Activated effector memory CD4-positive, alpha-beta T cell treated with Interleukin-2 at 50 U/mL for 16 hours (primary cell): ENCODE measurements around the gene PCDHB11.
"Not testable (repeated sequence)": the region's sequence is repeated elsewhere in the genome, so short reads cannot be mapped to it uniquely, and the experiment has no call there.

Experiments used
- DNase-seq: peaks from one replicate; pipeline ENCODE4 v3.0.0-alpha.2; 2020

The PCDHB11 gene

GRCh38 chr5:141199359-141200235 is at the start of gene PCDHB11:
TSS of gene PCDHB11 (plus strand) at chr5:141199627. CDS start at chr5:141199775, 148 bp downstream.
- DNase-seq: no peak

DNA sequence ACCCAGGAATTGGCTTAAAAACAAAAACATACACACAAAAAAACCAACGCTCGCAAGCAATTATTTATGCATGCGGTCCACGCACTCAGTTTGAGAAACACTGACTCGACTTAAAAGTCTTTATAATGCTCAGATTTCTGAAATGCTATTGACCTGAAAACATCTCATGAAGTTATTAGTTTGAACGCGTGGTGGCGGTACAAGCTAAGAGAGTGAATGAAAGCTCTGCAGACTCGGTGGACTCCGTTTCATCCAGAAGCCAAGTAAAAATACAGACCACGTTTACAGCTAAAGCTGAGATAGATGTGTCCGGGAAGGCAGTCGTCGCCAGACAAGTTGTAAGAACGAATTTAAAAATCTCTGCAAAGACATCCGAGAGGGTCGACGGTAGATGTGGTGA is 49.6 kb upstream of the PCDHB11 start, which contains the start of gene PCDHB6:
Gene PCDHB6, plus strand, starts transcription at position 246 of the 400 bp plus-strand sequence. CDS start 201 bp downstream, outside the sequence.
- DNase-seq: no peak

DNA sequence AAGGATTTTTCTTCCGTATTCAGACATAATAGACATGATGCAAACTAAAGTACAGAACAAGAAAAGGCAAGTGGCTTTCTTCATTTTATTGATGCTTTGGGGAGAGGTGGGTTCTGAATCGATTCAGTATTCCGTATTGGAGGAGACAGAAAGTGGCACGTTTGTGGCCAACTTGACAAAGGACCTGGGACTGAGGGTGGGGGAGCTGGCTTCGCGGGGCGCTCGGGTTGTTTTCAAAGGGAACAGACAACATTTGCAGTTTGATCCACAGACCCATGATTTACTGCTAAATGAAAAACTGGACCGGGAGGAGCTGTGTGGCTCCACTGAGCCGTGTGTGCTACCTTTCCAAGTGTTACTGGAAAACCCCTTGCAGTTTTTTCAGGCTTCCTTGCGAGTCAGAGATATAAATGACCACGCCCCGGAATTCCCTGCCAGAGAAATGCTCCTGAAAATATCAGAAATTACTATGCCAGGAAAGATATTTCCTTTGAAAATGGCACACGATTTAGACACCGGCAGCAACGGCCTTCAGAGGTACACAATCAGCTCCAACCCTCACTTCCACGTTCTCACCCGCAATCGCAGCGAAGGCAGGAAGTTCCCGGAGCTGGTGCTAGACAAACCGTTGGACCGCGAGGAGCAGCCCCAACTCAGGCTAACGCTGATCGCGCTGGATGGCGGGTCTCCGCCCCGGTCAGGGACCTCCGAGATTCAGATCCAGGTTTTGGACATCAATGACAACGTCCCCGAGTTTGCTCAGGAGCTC is 49.0 kb upstream of the PCDHB11 start:
- DNase-seq: no peak

- DNase-seq: no peak
These were observed 48.5 kb upstream of the PCDHB11 start for GRCh38 chr5:141150993-141151325.

DNA sequence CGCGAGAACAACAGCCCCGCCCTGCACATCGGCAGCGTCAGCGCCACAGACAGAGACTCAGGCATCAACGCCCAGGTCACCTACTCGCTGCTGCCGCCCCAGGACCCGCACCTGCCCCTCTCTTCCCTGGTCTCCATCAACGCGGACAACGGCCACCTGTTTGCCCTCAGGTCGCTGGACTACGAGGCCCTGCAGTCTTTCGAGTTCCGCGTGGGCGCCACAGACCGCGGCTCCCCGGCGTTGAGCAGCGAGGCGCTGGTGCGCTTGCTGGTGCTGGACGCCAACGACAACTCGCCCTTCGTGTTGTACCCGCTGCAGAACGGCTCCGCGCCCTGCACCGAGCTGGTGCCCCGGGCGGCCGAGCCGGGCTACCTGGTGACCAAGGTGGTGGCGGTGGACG is 47.8 kb upstream of the PCDHB11 start:
- DNase-seq: not testable (repeated sequence)

- not testable (repeated sequence) for DNase-seq
These were observed 47.3 kb upstream of the PCDHB11 start for GRCh38 chr5:141152096-141152495.

GRCh38 chr5:141155540-141156374 is 43.7 kb upstream of the PCDHB11 start:
- no peak for DNase-seq

GRCh38 chr5:141157356-141157755 is 42.1 kb upstream of the PCDHB11 start:
- not testable (repeated sequence) for DNase-seq

DNA sequence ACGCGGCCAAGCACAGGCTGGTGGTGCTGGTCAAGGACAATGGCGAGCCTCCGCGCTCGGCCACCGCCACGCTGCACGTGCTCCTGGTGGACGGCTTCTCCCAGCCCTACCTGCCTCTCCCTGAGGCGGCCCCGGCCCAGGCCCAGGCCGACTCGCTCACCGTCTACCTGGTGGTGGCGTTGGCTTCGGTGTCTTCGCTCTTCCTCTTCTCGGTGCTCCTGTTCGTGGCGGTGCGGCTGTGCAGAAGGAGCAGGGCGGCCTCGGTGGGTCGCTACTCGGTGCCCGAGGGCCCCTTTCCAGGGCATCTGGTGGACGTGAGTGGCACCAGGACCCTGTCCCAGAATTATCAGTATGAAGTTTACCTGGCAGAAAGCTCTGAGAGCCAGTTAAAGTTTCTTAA is 41.5 kb upstream of the PCDHB11 start:
- DNase-seq: not testable (repeated sequence)

- DNase-seq: no peak
These were observed 26.8 kb upstream of the PCDHB11 start, which contains the start of gene PCDHB7 for GRCh38 chr5:141172381-141173204. TSS of gene PCDHB7 (plus strand) at chr5:141172644. CDS start at chr5:141172836, 192 bp downstream.

- DNase-seq: not testable (repeated sequence)
These were observed 24.9 kb upstream of the PCDHB11 start for GRCh38 chr5:141174291-141175104.

DNA sequence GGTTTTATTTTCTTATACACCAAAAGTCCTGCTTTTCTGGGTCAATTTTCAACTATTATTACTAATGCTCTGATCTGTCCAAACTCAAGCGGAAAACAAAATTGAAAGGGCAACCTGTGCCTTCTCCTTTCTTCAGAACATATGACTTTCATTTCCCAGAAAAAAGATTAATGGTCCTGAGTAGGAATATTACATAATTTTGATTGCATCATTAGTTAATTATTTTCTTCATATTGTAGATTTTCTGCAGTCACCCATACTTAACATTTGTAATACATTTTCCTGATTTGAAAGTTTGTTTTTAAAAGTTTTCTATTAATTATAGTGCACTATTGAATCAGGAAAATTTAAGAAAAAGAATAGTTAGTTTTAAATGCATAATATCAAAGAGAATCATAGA is 23.5 kb upstream of the PCDHB11 start:
- no peak for DNase-seq

DNA sequence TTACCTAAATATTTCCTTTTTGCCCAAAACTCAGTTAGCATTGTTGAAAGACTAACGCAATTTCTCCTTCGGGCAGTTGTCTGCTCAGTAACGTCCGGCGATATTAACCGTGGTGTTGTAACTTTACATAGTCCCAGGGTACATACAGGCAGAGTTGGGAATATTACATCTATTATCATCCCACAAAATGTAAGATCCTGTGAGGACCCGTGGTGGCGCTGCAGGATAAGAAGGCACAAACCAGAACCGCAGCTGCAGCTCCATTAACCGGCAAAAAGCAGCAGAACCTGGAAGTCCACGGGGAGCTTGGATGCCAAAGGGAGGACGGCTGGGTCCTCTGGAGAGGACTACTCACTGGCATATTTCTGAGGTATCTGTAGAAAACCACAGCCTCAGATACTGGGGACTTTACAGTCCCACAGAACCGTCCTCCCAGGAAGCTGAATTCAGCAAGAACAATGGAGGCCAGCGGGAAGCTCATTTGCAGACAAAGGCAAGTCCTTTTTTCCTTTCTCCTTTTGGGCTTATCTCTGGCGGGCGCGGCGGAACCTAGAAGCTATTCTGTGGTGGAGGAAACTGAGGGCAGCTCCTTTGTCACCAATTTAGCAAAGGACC is 21.7 kb upstream of the PCDHB11 start, which contains the start of gene PCDHB8:
Gene PCDHB8, plus strand, starts transcription at position 214 of the 615 bp plus-strand sequence. Its CDS starts 245 bp downstream, at position 459.
- DNase-seq: not testable (repeated sequence)

DNA sequence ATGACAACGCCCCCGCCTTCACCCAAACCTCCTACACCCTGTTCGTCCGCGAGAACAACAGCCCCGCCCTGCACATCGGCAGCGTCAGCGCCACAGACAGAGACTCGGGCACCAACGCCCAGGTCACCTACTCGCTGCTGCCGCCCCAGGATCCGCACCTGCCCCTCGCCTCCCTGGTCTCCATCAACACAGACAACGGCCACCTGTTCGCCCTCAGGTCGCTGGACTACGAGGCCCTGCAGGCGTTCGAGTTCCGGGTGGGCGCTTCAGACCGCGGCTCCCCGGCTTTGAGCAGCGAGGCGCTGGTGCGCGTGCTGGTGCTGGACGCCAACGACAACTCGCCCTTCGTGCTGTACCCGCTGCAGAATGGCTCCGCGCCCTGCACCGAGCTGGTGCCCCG is 20.1 kb upstream of the PCDHB11 start:
- DNase-seq: not testable (repeated sequence)

DNA sequence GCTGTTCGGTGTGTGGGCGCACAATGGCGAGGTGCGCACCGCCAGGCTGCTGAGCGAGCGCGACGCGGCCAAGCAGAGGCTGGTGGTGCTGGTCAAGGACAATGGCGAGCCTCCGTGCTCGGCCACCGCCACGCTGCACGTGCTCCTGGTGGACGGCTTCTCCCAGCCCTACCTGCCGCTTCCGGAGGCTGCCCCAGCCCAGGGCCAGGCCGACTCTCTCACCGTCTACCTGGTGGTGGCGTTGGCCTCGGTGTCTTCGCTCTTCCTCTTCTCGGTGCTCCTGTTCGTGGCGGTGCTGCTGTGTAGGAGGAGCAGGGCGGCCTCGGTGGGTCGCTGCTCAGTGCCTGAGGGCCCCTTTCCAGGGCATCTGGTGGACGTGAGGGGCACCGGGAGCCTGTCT is 19.6 kb upstream of the PCDHB11 start:
- not testable (repeated sequence) for DNase-seq

GRCh38 chr5:141180313-141180712 is 19.1 kb upstream of the PCDHB11 start:
- no peak for DNase-seq

DNA sequence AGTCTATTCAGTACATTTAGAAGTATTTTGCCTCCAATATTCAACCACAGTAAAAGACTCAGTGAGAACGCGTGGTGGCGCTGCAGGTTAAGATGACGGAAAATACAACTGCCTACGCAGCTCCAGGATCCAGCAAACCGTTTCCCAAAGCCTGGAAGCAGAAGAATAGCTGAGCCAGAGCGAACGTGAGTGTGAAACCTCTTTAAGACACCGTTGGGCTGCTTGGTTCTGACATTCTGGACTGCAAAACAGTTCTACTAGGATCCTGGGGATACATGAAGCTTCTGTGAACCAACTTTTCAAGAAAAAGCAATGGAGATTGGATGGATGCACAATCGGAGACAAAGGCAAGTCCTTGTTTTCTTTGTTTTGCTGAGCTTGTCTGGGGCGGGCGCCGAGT is 17.2 kb upstream of the PCDHB11 start, which contains the start of gene PCDHB16:
Gene PCDHB16, plus strand, starts transcription at position 140 of the 400 bp plus-strand sequence. Its CDS starts 173 bp downstream, at position 313.
- no peak for DNase-seq

- DNase-seq: not testable (repeated sequence)
These were observed 15.1 kb upstream of the PCDHB11 start for GRCh38 chr5:141184117-141184855.

DNA sequence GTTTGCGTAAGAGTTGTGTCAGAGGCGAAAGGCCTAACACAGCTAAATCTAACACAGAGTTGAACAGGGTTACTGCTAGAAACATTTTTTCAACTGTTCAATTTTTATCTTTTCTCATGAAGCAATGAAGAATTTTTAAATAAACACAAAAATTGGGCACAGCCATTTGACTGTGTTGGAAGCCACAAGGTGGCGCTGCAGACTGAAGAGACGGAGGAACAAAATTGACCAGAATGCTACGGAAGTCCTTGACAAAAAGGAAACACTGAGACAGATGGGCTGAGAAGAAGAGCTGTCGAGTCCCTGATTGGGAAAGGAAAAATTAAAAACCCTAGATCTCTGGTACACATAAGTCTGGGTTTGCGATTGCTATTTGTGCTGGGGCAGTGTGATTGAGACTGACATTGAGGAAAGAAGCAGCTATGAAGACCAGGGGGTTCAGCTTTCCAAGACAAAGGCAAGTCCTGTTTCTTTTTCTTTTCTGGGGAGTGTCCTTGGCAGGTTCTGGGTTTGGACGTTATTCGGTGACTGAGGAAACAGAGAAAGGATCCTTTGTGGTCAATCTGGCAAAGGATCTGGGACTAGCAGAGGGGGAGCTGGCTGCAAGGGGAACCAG is 12.4 kb upstream of the PCDHB11 start, which contains the start of gene PCDHB9:
Gene PCDHB9, plus strand, starts transcription at position 265 of the 616 bp plus-strand sequence. Its CDS starts 158 bp downstream, at position 423.
- no peak for DNase-seq
